Activated naive CD4-positive, alpha-beta T cell treated with anti-CD3 and anti-CD28 coated beads, Interleukin-2, amount 50 U/mL, for 72 hours (primary cell): ENCODE results near the gene RTN4RL2. TPM values are rescaled to one million over a fixed set of nuclear protein-coding genes. Genes with fewer than 3 reads are reported as not detected.

ENCODE experiments used
- ATAC-seq, 2 donors: fragments of 150-1000 bp; cut with Tn5 transposase; 2 replicates each; pipeline ENCODE4 v1.10.0; 2021; ENCODE audit warnings: mild to moderate bottlenecking in 2 of 2, moderate library complexity in 2 of 2
- DNase-seq, 2 donors: peaks; one replicate each; pipeline ENCODE4 v3.0.0; 2021 to 2022; ENCODE audit warnings: low spot score in 2 of 2
- H3K27ac Mint-ChIP-seq, 2 donors: one replicate each; pipeline ENCODE4 v1.8.0; 2022; ENCODE audit warnings: mild to moderate bottlenecking in 2 of 2, mixed read lengths in 2 of 2
- H3K36me3 Mint-ChIP-seq, 2 donors: one replicate each; pipeline ENCODE4 v1.8.0; 2022; ENCODE audit warnings: mixed read lengths in 2 of 2
- H3K9me3 Mint-ChIP-seq, 2 donors: one replicate each; pipeline ENCODE4 v1.8.0; 2022; ENCODE audit warnings: mixed read lengths in 2 of 2
- total RNA-seq, 2 donors: library from RNA; stranded (reverse); gene quantifications; one replicate each; pipeline ENCODE4 v1.2.3, GENCODE V29; 2022

RTN4RL2 gene
- total RNA-seq, 2 donors from 2014 or later, result 1.4 TPM; not detected in 1

- Mint-ChIP-seq H3K9me3 (no peaks in the 10 kb centered on the region), H3K27ac (no peak overlapping the region), H3K36me3 (no peaks in the 10 kb centered on the region)
- no peak for DNase-seq
- ATAC-seq, result no peak
These were observed 8.9 kb downstream of the RTN4RL2 start for GRCh38 chr11:57469268-57469667.

- Mint-ChIP-seq H3K27ac (no peak overlapping the region), H3K36me3 (no peaks in the 10 kb centered on the region), H3K9me3 (no peaks in the 10 kb centered on the region)
- DNase-seq (no peak), ATAC-seq (no peak)
These were observed 11.2 kb downstream of the RTN4RL2 start for GRCh38 chr11:57471496-57471895.

GRCh38 chr11:57473285-57473841 is 13.0 kb downstream of the RTN4RL2 start:
- Mint-ChIP-seq H3K27ac (peak overlapping the region in 1 of 2 donors; percentile 61), H3K9me3 (no peaks in the 10 kb centered on the region), H3K36me3 (no peaks in the 10 kb centered on the region)
- ATAC-seq (no peak), DNase-seq (no peak)

DNA sequence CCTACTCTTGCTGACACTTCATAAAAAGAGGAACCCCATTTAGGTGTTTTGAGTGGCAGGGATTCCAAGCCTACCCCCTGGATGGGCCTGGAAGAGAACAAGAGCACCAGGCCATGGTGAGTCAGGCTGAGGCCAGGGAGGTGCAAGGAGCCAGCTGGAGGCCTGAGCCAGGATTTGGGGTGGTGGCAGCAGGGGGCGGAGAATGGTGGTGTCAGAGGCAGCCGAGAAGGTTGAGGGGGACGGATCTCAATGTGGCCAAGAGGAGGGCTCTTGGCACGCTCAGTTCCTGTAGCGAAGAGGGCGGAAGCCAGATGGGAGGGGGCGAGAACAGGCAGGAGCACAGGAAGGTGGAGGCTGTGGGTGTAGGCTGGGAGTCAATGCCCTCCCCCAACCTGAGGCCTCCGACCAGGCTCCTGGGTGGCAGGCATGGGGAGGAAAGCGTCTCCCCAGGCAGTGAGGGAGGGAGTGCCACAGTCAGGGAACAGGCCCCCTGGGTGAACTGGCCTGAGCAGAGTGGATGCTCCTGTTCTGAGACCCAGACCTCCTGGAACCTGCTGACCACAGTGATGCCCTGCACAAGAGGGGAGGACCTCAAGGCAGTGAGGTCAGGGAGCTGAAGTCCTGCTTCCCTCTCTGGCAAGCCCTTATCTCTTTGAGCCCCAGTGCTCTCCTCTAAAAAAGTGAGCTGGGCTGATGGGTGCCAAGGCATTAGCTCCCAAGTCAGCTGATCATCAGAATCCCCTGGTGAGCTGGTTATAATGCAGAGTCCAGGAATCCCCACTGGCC is 13.9 kb downstream of the RTN4RL2 start:
- Mint-ChIP-seq H3K9me3 (no peaks in the 10 kb centered on the region), H3K36me3 (no peaks in the 10 kb centered on the region), H3K27ac (peak overlapping the region; percentile 61 to 77)
- DNase-seq, result no peak
- ATAC-seq, result peak; percentile 54 to 56

GRCh38 chr11:57474803-57475115 is 14.4 kb downstream of the RTN4RL2 start:
- ATAC-seq (no peak), DNase-seq (no peak)
- Mint-ChIP-seq H3K9me3 (no peaks in the 10 kb centered on the region), H3K36me3 (no peaks in the 10 kb centered on the region), H3K27ac (no peak overlapping the region)

- ATAC-seq (no peak), DNase-seq (no peak)
- H3K9me3 Mint-ChIP-seq, result no peaks in the 10 kb centered on the region
- H3K36me3 Mint-ChIP-seq, result no peaks in the 10 kb centered on the region
- H3K27ac Mint-ChIP-seq, result no peak overlapping the region
These were observed 14.9 kb downstream of the RTN4RL2 start for GRCh38 chr11:57475191-57475590.

DNA sequence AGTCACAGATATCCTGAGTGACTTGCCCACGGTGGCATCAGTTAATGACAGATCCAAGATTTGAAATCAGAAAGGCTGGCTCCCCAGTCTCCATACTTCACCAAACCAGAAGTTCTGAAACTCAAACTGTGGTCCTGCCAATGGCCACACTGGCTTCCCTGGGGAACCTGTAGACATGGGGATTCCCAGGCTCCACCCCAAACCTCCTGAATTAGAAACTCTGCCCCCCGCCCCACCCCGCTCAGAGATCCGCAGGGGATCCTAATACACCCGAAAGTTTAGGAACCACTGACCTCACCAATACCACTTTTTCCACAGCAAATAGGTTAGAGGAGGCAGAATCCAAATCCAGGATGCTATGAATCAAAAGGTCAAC is 15.3 kb downstream of the RTN4RL2 start:
- Mint-ChIP-seq H3K27ac (peak overlapping the region in 1 of 2 donors; percentile 65), H3K36me3 (no peaks in the 10 kb centered on the region), H3K9me3 (no peaks in the 10 kb centered on the region)
- ATAC-seq (peak in 1 of 2 donors; percentile 6), DNase-seq (no peak)

DNA sequence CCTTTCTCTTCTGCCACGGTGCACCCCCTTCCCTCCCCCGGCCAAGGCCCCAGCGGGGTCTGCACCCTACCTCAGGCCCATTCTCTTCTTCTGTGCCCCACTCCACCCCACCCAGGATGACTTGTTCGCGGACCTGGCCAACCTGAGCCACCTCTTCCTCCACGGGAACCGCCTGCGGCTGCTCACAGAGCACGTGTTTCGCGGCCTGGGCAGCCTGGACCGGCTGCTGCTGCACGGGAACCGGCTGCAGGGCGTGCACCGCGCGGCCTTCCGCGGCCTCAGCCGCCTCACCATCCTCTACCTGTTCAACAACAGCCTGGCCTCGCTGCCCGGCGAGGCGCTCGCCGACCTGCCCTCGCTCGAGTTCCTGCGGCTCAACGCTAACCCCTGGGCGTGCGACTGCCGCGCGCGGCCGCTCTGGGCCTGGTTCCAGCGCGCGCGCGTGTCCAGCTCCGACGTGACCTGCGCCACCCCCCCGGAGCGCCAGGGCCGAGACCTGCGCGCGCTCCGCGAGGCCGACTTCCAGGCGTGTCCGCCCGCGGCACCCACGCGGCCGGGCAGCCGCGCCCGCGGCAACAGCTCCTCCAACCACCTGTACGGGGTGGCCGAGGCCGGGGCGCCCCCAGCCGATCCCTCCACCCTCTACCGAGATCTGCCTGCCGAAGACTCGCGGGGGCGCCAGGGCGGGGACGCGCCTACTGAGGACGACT is 15.9 kb downstream of the RTN4RL2 start:
- peak overlapping the region in 1 of 2 donors; percentile 65 for H3K27ac Mint-ChIP-seq
- peak; percentile 31 to 54 for ATAC-seq
- H3K36me3 Mint-ChIP-seq, result no peaks in the 10 kb centered on the region
- no peak for DNase-seq
- H3K9me3 Mint-ChIP-seq, result no peaks in the 10 kb centered on the region

DNA sequence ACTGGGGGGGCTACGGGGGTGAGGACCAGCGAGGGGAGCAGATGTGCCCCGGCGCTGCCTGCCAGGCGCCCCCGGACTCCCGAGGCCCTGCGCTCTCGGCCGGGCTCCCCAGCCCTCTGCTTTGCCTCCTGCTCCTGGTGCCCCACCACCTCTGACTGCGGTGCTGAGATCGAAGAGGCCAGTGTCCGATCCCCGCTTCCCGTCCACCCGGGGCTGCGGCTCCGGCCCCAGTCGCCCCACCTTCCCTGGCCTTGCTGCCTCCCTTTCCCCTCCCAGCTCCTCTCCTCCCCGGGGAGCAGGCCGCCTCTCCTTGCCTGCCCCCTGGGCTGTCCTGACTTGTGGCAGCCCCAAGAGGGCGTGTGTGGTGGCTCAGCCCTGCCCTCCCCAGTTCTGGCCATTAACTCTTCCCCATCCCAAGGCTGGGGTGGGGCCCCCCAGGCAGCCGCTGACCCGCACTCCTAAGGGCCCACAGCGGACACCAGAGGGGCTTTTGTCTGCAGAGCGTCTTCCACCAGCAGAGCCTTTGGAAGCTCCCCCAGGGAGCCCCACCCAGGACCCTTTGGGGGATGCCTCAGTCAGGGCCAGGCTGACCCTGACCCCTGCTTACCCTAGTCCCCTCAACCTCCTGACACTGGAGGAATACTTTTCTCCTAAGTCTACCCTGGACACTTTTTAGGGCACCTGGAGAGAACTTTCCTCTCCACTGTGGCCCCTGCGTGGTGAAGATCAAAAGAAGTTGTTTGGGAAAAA is 16.6 kb downstream of the RTN4RL2 start:
- Mint-ChIP-seq H3K9me3 (no peaks in the 10 kb centered on the region), H3K27ac (peak overlapping the region in 1 of 2 donors; percentile 27), H3K36me3 (no peaks in the 10 kb centered on the region)
- ATAC-seq, result peak; percentile 30 to 69
- peak in 1 of 2 donors; percentile 36 for DNase-seq

- Mint-ChIP-seq H3K9me3 (no peaks in the 10 kb centered on the region), H3K27ac (no peak overlapping the region), H3K36me3 (no peaks in the 10 kb centered on the region)
- ATAC-seq, result no peak
- no peak for DNase-seq
These were observed 17.3 kb downstream of the RTN4RL2 start for GRCh38 chr11:57477507-57478189.

GRCh38 chr11:57479021-57479663 is 18.8 kb downstream of the RTN4RL2 start:
- no peaks in the 10 kb centered on the region for H3K36me3 Mint-ChIP-seq
- H3K27ac Mint-ChIP-seq, result no peak overlapping the region
- DNase-seq (no peak), ATAC-seq (no peak)
- no peaks in the 10 kb centered on the region for H3K9me3 Mint-ChIP-seq

GRCh38 chr11:57479911-57480310 is 19.6 kb downstream of the RTN4RL2 start:
- ATAC-seq (peak in 1 of 2 donors; percentile 11), DNase-seq (no peak)
- Mint-ChIP-seq H3K36me3 (peaks cover 4 to 6% of the 10 kb centered on the region in 2 donors), H3K9me3 (no peaks in the 10 kb centered on the region), H3K27ac (no peak overlapping the region)

DNA sequence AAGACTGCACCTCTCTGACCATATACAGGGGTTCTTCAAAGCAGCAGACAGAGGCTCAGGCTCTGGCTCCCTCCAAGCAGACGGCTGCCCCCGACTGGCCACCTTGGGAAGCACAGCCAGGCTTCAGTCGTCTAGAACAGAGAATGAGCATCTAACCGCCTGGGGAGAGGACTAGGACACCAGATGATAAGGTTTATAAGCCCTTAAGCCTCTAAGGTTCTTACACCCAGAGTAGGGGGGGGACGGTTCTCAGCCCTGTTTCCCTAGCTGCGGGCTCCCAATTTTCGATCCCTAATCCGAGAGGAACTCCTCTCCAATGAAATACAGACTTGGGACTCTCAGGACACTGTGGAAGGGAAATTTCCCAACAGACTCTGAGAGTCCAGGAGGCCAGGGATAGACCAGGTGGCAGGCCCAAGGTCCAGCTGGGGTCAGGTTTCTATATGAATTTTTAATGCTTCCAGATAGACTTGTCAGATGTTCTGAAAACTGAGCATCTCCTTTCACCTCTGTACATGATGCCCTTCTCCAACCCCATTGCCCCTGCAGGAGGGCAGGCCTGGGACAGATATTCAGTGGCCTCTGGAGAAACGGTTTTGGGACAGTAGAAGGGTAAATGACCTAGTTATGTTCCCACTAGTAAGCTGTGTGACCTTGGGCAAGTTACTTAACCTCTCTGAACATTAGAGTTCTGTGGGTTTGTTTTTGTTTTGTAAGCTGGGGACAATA is 20.2 kb downstream of the RTN4RL2 start:
- no peaks in the 10 kb centered on the region for H3K9me3 Mint-ChIP-seq
- peak in 1 of 2 donors; percentile 82 for DNase-seq
- H3K27ac Mint-ChIP-seq, result no peak overlapping the region
- H3K36me3 Mint-ChIP-seq, result peaks cover 6 to 8% of the 10 kb centered on the region in 2 donors
- peak; percentile 50 to 65 for ATAC-seq

DNA sequence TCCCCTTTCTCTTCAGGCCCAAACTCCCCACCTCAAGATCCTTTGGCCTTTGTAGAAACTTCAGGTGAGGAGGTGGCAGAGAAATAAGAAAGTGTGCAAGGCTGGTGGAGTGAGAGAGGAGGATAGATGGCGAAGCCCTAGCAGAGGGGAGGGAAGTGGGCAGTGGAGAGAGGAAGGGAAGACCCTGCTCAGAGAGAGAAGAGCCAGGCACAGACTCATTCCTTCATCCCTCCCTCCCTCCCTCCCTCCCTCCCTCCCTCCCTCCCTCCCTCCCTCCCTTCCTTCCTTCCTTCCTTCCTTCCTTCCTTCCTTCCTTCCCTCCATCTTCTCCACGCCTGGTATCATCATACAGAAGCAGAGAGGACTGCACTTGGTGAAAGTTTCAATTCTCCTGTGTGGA is 21.0 kb downstream of the RTN4RL2 start:
- no peak for DNase-seq
- H3K27ac Mint-ChIP-seq, result no peak overlapping the region
- no peak for ATAC-seq
- H3K36me3 Mint-ChIP-seq, result peaks cover 6 to 8% of the 10 kb centered on the region in 2 donors
- H3K9me3 Mint-ChIP-seq, result no peaks in the 10 kb centered on the region

- Mint-ChIP-seq H3K36me3 (peaks cover 6 to 8% of the 10 kb centered on the region in 2 donors), H3K9me3 (no peaks in the 10 kb centered on the region), H3K27ac (no peak overlapping the region)
- DNase-seq, result no peak
- ATAC-seq, result no peak
These were observed 21.8 kb downstream of the RTN4RL2 start for GRCh38 chr11:57481915-57482781.
